Measurements from ENCODE around the gene JPT2. TPM values are rescaled to one million over a fixed set of nuclear protein-coding genes. Genes with fewer than 3 reads are reported as not detected.
A peak's percentile ranks its signal among the peaks of the same experiment; 100 is the strongest.

Gene JPT2
- total RNA-seq, 8 experiments from 2014 or later = 19.3 to 96.7 (median 34.8) TPM

DNA sequence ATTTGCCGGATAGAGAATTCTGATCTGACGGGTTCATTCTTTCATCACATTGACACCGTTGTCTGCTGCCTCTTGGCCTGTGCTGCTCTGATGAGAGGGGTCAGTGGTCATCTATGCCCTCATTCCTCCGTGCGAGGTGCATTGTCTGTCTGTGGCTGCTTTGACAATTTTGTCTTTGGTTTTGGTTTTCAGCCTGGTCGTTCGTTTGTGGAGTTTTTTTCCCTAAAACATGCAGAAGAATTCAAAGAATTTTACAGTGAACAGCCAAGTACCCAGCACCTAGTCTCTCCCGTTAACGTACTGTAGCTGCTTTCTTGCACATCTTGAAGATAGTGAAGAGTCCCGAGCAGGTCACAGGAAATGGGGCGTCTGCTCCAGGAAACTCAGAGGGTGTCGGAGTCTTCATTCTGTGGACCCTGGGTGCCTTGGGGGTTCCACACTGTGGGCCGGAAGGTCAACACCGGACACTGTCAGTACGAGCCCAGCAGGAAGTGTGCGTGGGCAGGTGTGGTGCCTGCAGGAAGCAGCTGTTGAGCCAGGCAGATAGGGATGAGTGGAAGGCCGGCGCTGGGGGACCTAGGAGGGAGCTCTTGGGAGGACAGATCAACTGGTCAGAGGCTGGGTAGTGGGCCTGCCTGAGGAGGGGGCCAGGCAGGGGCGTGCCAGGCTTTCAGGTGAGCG is 37.7 kb upstream of the JPT2 start:
- WGBS, 10 experiments = 74 to 100% (median 93%) methylated on average over 2 to 16 of the region's 20 CpGs
- in situ Hi-C loops (cut with MboI; ENCODE audit: low pct_unique_long_range_greater_than_20kb in 2 of 9, low sequenced_read_pairs in 9 of 9, unreplicated experiment in 9 of 9) = no loop called here

DNA sequence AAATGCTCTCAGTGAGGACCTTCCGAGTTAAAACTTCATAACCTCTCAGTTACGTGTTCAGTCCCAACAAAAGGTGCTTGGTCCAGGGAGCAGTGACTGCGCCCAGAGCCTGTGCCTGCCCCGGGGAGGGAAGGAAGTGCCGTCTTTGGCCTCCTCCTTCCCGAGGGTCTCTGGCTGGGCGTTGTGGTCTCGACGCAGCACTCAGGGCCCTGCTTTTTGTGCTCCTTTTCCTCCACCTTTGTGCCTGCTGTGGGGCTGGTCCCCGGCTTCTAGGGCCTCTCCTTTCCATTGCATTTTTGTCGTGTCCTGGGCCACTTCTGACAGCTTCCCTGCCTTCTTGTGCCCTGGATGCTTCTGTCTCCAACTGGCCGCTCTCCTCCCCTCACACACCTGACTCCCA is 36.8 kb upstream of the JPT2 start:
- Histone ChIP-seq H3K4me1 (replicated peaks in 1 of 2) (no peaks in the 10 kb centered on the region), H3K4me3 (no peak overlapping the region), H3K27ac (no peak overlapping the region)
- 81 to 100% (median 100%) methylated on average over 1 to 9 of the region's 12 CpGs; no CpG with 5 or more reads in 2 of the 10 experiments for WGBS, 10 experiments
- ATAC-seq (replicated peaks in 6 of 8) = no peak
- in situ Hi-C loops (cut with MboI; ENCODE audit: low pct_unique_long_range_greater_than_20kb in 2 of 9, low sequenced_read_pairs in 9 of 9, unreplicated experiment in 9 of 9) = no loop called here

More for the DNA sequence above, 37.7 kb upstream of the JPT2 start:
- no peak overlapping the region for H3K4me3 ChIP-seq
- no peaks in the 10 kb centered on the region for H3K4me1 ChIP-seq (replicated peaks in 1 of 2)
- ATAC-seq (replicated peaks in 6 of 8) = no peak
- H3K27ac ChIP-seq = no peak overlapping the region

DNA sequence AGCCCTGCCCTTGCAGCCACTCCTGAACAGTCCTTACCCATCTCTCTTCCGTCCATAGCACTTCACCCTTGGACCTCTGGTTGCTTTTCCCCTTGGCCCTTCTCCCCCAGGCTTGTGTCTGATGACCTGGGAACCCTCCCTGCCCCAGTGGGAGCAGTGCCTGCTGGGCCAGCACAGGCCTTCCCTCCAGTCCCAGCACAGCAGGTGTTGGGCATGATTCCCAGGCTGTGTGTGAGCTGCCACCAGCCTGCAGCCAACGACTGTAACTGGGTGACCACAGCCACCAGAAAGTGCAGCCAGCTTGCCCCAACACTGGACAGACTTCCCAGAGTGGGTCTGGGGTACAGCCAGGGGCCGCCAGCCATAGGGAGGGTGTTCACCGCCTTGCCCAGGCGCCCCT is 35.9 kb upstream of the JPT2 start:
- H3K4me3 ChIP-seq = no peak overlapping the region
- H3K27ac ChIP-seq = no peak overlapping the region
- H3K4me1 ChIP-seq (replicated peaks in 1 of 2) = no peaks in the 10 kb centered on the region
- in situ Hi-C loops (cut with MboI; ENCODE audit: low pct_unique_long_range_greater_than_20kb in 2 of 9, low sequenced_read_pairs in 9 of 9, unreplicated experiment in 9 of 9) = no loop called here
- ATAC-seq (replicated peaks in 6 of 8) = no peak
- WGBS, 10 experiments = 100% methylated on average over 1 to 2 of the region's 5 CpGs; no CpG with 5 or more reads in 6 of the 10 experiments

DNA sequence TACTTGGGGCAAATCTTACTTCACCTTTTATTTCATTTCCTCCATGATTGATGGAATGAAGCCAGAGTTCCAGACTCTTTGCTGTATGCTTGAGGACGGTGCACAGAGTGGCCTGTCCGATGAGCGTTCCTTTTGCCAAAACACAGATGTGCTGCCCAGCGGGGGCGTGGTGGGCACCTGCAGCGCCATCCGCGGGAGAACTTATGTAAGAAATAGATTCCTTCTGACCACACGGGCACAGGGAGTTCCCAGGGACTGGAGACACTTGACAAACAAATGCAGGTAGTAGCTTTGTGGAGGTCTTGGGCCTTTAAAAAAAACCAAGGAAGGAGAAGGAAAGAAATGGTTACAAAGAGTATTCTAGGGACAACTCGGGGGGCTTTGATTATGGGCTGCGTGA is 35.3 kb upstream of the JPT2 start:
- WGBS, 10 experiments = 84 to 100% (median 94%) methylated on average over 1 to 10 of the region's 11 CpGs; no CpG with 5 or more reads in 2 of the 10 experiments

DNA sequence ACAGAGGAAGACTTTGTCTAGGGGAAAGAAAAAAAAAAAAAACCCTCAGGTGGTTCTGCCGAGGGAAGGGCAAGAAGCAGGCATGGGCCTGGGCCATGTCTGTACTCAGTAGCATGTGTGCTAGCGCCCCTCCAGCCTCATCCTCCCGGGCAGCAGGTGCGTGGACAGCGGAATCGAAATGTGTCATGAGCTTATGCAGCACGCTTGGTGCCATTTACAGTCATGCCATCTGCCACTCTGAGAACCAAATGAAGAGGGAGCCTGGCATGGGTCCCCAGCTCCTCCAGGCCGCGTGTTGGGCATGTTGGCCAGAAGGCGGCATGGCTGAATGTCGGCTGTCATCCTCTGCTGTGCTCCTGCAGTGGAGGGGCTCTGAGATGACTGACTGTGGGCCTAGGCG is 34.6 kb upstream of the JPT2 start:
- H3K4me1 ChIP-seq (replicated peaks in 1 of 2) = no peaks in the 10 kb centered on the region
- WGBS, 10 experiments = 80 to 100% (median 100%) methylated on average over 1 to 7 of the region's 12 CpGs; no CpG with 5 or more reads in 5 of the 10 experiments
- in situ Hi-C loops (cut with MboI; ENCODE audit: low pct_unique_long_range_greater_than_20kb in 2 of 9, low sequenced_read_pairs in 9 of 9, unreplicated experiment in 9 of 9) = no loop called here
- H3K27ac ChIP-seq = no peak overlapping the region
- ATAC-seq (replicated peaks in 6 of 8) = no peak
- no peak overlapping the region for H3K4me3 ChIP-seq

More for the DNA sequence above, 35.3 kb upstream of the JPT2 start:
- no peaks in the 10 kb centered on the region for H3K4me1 ChIP-seq (replicated peaks in 1 of 2)
- no peak overlapping the region for H3K4me3 ChIP-seq
- in situ Hi-C loops (cut with MboI; ENCODE audit: low pct_unique_long_range_greater_than_20kb in 2 of 9, low sequenced_read_pairs in 9 of 9, unreplicated experiment in 9 of 9) = no loop called here
- ATAC-seq (replicated peaks in 6 of 8) = no peak
- H3K27ac ChIP-seq = no peak overlapping the region

DNA sequence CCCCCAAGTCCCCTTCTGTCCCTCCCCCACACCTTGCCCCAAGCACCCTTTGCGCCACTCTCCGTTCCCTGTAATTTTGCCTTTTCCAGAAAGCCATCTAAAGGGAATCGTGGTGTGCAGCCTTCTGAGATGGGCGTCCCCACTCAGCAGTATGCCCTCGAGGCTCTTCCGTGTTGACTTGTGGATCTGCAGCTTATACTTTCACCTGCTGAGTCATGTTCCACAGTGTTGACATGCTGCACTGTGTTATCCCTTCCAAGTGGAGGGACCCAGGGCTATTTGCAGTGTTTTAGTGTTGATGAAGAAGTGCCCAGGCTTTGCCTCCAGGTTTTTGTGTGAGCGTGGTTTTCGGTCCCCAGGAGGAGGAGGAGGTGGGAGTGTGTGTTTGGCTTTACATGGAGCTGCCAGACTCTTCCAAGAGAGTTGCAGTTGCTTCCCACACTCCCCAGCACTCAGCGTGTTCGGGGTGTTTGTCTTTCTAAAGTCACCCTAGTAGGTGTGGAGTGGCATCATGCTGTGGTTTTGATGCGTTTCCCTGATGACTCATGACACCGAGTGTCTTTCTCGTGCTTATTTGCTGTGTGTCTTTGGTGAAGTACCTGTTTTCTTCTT is 32.1 kb upstream of the JPT2 start:
- H3K4me3 ChIP-seq = no peak overlapping the region
- no peaks in the 10 kb centered on the region for H3K4me1 ChIP-seq (replicated peaks in 1 of 2)
- H3K27ac ChIP-seq = no peak overlapping the region
- in situ Hi-C loops (cut with MboI; ENCODE audit: low pct_unique_long_range_greater_than_20kb in 2 of 9, low sequenced_read_pairs in 9 of 9, unreplicated experiment in 9 of 9) = no loop called here
- peak in 3 of 8 experiments; percentile 68 to 90 (median 68) for ATAC-seq (replicated peaks in 6 of 8)
- WGBS, 10 experiments = 20 to 100% (median 74%) methylated on average over 2 to 8 of the region's 13 CpGs; no CpG with 5 or more reads in 2 of the 10 experiments

DNA sequence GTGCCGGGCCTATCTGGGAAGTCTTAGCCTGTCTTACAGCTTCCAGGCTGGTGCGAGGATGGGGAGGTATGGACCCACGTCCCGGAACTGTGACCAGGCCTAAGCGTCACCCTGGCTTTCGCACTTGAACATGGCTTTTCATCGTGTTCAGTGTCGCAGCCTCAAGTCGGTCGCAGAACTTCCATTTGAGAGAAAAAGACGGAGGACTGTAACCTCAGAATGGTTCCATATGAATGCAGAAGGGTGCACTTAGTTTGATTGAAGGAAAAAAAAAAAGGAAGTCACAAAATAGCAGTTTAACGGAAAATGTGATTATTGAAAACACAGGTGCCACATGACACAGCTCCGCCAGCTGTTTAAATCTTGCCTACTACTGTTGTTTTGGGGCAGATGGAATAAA is 30.2 kb upstream of the JPT2 start:
- ATAC-seq (replicated peaks in 6 of 8) = no peak
- no peak overlapping the region for H3K27ac ChIP-seq
- in situ Hi-C loops (cut with MboI; ENCODE audit: low pct_unique_long_range_greater_than_20kb in 2 of 9, low sequenced_read_pairs in 9 of 9, unreplicated experiment in 9 of 9) = no loop called here
- whole genome bisulfite sequencing, 10 experiments = 80 to 97% (median 95%) methylated on average over 2 to 12 of the region's 13 CpGs; no CpG with 5 or more reads in 1 of the 10 experiments
- no peaks in the 10 kb centered on the region for H3K4me1 ChIP-seq (replicated peaks in 1 of 2)
- no peak overlapping the region for H3K4me3 ChIP-seq

DNA sequence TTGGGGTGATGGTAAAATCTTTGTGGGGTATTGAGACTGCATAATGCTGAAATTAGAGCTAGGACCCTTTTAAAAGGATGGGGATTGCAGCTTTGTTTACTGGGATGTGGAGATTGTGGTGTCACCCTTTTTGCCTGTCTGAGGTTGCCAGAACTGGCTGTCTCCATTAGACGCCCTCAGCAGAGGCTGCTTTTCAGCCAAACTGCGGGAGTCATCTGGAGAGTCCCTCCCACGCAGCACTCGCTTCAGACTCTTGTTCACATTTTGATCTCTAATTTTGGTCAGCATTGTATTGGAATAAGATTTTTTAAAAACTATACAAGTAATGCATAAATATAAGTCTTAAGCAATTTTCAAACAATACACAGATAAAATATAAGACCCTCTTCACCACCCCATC is 27.9 kb upstream of the JPT2 start:
- 34 to 100% (median 93%) methylated on average over 1 to 4 of the region's 4 CpGs; no CpG with 5 or more reads in 1 of the 10 experiments for WGBS, 10 experiments
- H3K4me1 ChIP-seq (replicated peaks in 1 of 2) = no peaks in the 10 kb centered on the region
- in situ Hi-C loops (cut with MboI; ENCODE audit: low pct_unique_long_range_greater_than_20kb in 2 of 9, low sequenced_read_pairs in 9 of 9, unreplicated experiment in 9 of 9) = no loop called here
- no peak overlapping the region for H3K27ac ChIP-seq
- no peak overlapping the region for H3K4me3 ChIP-seq
- no peak for ATAC-seq (replicated peaks in 6 of 8)

DNA sequence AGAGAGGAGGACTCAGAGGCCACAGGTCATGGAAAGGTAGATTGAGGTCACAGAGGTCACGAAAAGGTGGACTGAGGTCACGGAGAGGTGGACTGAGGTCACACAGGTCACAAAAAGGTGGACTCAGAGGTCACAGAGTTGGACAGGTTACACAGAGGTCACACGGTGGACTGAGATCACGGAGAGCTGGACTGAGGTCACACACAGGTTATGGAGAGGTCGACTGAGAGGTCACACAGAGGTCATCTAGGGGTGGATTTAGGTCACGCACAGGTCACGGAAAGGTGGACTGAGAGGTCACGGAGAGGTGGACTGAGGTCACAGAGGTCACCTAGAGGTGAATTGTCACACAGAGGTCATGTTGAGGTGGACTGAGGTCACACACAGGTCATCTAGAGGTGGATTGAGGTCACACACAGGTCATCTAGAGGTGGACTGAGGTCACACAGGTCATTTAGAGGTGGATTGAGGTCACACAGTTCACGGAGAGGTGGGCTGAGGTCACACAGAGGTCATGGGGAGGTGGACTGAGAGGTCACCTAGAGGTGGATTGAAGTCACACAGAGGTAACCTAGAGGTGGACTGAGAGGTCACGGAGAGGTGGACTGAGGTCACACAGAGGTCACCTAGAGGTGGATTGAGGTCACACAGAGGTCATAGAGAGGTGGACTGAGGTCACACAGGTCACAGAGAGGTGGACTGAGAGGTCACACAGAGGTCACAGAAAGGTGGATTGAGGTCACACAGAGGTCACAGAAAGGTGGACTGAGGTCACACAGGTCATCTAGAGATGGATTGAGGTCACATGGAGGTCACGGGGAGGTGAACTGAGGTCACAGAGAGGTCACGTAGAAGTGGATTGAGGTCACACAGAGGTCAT is 26.7 kb upstream of the JPT2 start:
- H3K27ac ChIP-seq = no peak overlapping the region
- in situ Hi-C loops (cut with MboI; ENCODE audit: low pct_unique_long_range_greater_than_20kb in 2 of 9, low sequenced_read_pairs in 9 of 9, unreplicated experiment in 9 of 9) = no loop called here
- WGBS, 10 experiments = 81 to 100% (median 100%) methylated on average over 1 to 4 of the region's 12 CpGs; no CpG with 5 or more reads in 3 of the 10 experiments
- ATAC-seq (replicated peaks in 6 of 8) = no peak
- H3K4me1 ChIP-seq (replicated peaks in 1 of 2) = no peaks in the 10 kb centered on the region
- no peak overlapping the region for H3K4me3 ChIP-seq

DNA sequence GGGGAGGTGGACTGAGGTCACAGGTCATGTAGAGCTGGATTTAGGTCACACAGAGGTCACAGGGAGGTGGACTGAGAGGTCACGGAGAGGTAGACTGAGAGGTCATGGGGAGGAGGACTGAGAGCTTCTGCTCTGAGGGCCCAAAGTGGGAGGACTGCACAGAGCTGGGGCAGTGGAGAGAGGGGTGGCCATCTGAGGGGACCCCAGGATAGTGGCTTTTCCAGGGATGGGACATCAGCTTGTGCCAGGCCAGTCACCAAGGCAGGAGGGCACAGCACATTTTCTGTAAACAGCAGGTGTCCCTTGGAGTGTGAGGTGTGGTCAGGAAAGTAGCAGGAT is 26.1 kb upstream of the JPT2 start:
- H3K4me3 ChIP-seq = no peak overlapping the region
- 100% methylated on average over 1 of the region's 1 CpG; no CpG with 5 or more reads in 6 of the 10 experiments for WGBS, 10 experiments
- no peaks in the 10 kb centered on the region for H3K4me1 ChIP-seq (replicated peaks in 1 of 2)
- no peak overlapping the region for H3K27ac ChIP-seq
- in situ Hi-C loops (cut with MboI; ENCODE audit: low pct_unique_long_range_greater_than_20kb in 2 of 9, low sequenced_read_pairs in 9 of 9, unreplicated experiment in 9 of 9) = no loop called here
- ATAC-seq (replicated peaks in 6 of 8) = peak in 5 of 8 experiments; percentile 44 to 52 (median 48)

DNA sequence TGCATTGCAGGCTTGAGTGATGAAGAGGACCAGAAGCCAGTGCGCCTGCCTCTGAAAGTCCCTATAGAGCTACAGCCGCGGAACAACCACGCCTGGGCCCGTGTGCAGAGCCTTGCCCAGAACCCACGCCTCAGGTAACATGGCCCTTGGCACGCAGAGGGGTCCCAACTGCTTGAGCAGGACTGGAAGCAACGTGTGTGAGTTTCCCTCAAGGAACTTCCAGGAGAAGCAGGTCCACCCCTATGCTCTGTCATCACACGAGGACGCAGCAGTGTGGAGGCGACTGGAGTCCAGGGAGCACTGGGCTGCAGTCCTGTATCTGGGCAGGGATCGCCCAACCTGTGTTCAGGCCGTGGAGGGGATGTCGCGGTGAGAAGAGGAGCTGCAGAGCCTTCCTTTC is 25.1 kb upstream of the JPT2 start:
- in situ Hi-C loops (cut with MboI; ENCODE audit: low pct_unique_long_range_greater_than_20kb in 2 of 9, low sequenced_read_pairs in 9 of 9, unreplicated experiment in 9 of 9) = no loop called here
- no peak for ATAC-seq (replicated peaks in 6 of 8)
- H3K4me1 ChIP-seq (replicated peaks in 1 of 2) = no peaks in the 10 kb centered on the region
- 89 to 100% (median 100%) methylated on average over 1 to 7 of the region's 15 CpGs; no CpG with 5 or more reads in 3 of the 10 experiments for WGBS, 10 experiments
- H3K4me3 ChIP-seq = no peak overlapping the region
- no peak overlapping the region for H3K27ac ChIP-seq

DNA sequence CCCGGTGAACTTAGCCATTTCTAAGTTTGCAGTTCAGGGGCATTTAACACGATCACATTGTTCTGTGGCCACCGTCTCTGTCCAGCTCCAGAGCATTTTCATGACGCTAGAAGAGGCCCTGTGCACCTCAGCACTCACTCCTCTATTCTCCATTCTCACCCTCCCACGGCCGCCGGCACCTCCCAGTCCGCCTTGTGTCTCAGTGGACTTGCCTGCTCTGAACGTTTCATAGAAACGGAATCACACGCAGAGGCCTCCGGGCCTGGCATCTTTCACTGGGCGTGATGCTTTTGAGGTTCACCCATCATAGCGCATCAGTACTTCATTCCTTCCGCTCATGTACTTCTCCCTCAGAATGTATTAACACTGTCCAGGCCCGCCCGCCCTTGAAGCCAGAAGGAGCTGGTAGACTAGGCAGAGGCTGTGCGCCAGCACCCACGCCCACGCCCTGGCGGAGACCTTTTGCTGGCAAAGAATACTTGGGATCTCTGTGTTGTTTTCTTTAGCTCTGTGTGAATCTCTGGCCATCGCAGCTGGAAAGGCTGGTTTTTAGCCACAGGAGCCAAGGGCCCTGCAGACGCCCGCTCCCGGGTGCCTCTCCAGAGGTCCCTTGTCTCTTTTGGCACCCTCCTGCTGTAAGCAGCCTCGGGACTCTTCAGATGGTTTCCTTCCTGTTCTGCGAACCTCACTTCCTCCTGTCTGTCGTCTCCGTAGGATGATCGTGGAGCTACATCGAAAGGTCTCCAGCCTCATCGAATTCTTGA is 23.4 kb upstream of the JPT2 start:
- WGBS, 10 experiments = 86 to 100% (median 97%) methylated on average over 1 to 20 of the region's 32 CpGs; no CpG with 5 or more reads in 3 of the 10 experiments
- no peaks in the 10 kb centered on the region for H3K4me1 ChIP-seq (replicated peaks in 1 of 2)
- ATAC-seq (replicated peaks in 6 of 8) = no peak
- H3K4me3 ChIP-seq = no peak overlapping the region
- in situ Hi-C loops (cut with MboI; ENCODE audit: low pct_unique_long_range_greater_than_20kb in 2 of 9, low sequenced_read_pairs in 9 of 9, unreplicated experiment in 9 of 9) = no loop called here
- no peak overlapping the region for H3K27ac ChIP-seq

Measured in motor neuron (in vitro differentiated cells).